Mucosa of descending colon (tissue), 3 donors: Measurements from ENCODE around the gene FOXK2. TPM values are rescaled to one million over a fixed set of nuclear protein-coding genes. Genes with fewer than 3 reads are reported as not detected.

Source experiments
- ATAC-seq: fragments of 200-7000 bp; cut with Tn5 transposase; one replicate; pipeline ENCODE4 v1.9.1; 2020; ENCODE audit warnings: mild to moderate bottlenecking, moderate library complexity
- DNase-seq, 3 donors: peaks; one replicate each; pipeline ENCODE4 v3.0.0-alpha.2; 2020
- H3K36me3 ChIP-seq: fragments of 200-600 bp; one replicate; pipeline ENCODE4 v1.8.0; 2021; ENCODE audit warnings: low read depth, mild to moderate bottlenecking
- H3K4me1 ChIP-seq: fragments of 200-600 bp; one replicate; pipeline ENCODE4 v1.8.0; 2021; ENCODE audit warnings: low read depth, mild to moderate bottlenecking
- H3K4me3 ChIP-seq: fragments of 200-600 bp; one replicate; pipeline ENCODE4 v1.8.0; 2021; ENCODE audit warnings: mild to moderate bottlenecking
- H3K9me3 ChIP-seq: fragments of 200-600 bp; one replicate; pipeline ENCODE4 v1.8.0; 2021; ENCODE audit warnings: mild to moderate bottlenecking
- CTCF ChIP-seq: fragments of 200-600 bp; IDR thresholded peaks from one replicate; pipeline ENCODE4 v1.8.0; 2022; ENCODE audit warnings: antibody characterized with exemption, mild to moderate bottlenecking
- intact Hi-C, 2 donors: fragments of 100-400 bp; cut with DNase I in 1 of 2; cut with micrococcal nuclease in 1 of 2; formaldehyde crosslinking; loops; one replicate each; pipeline versions ENCODE4 v1.11.0 to v1.11.1; 2022; cut with DNase I, micrococcal nuclease
- total RNA-seq, 3 donors: library from RNA; stranded (reverse); fragmentation: NEBNext Ultra II Directional in 2 of 3; extraction: Animal tissue kit (Norgen Biotek cat#: 25700) in 2 of 3; gene quantifications; one replicate each; pipeline versions ENCODE4 v1.2.1 to v1.2.4, GENCODE V29; 2021 to 2023
- donor health status: DM: no; HTN: no; CAD: no; lungs with moderate emphysema.
- donor health status: DM: no; HTN: no; CAD: no.
- donor health status: DM: no; HTN: yes; CAD: no.

FOXK2 gene
- total RNA-seq, 3 donors from 2014 or later: 39.7 to 62.3 (median 43.5) TPM

GRCh38 chr17:82588266-82589175 lies 69.0 kb downstream of the FOXK2 start:
- no peak for TF ChIP-seq CTCF
- Histone ChIP-seq H3K36me3 (no peaks in the 10 kb centered on the region), H3K4me3 (no peak overlapping the region), H3K4me1 (peaks cover 21% of the 10 kb centered on the region), H3K9me3 (no peaks in the 10 kb centered on the region)
- intact Hi-C loops: no loop called here
- DNase-seq (no peak), ATAC-seq (no peak)

GRCh38 chr17:82589851-82590180 lies 70.3 kb downstream of the FOXK2 start:
- no peak for DNase-seq
- ATAC-seq: no peak
- no peak for TF ChIP-seq CTCF
- no peaks in the 10 kb centered on the region for H3K9me3 ChIP-seq
- intact Hi-C loops: loop anchor here in 1 of 2 donors (10.0 kb wide), 1 partner anchor 55 kb away; the partner anchor contains the start of gene WDR45B
- no peak overlapping the region for H3K4me3 ChIP-seq
- H3K36me3 ChIP-seq: no peaks in the 10 kb centered on the region
- H3K4me1 ChIP-seq: peaks cover 33% of the 10 kb centered on the region

GRCh38 chr17:82590216-82590615 lies 70.7 kb downstream of the FOXK2 start:
- intact Hi-C loops: loop anchor here in 1 of 2 donors (10.0 kb wide), 1 partner anchor 55 kb away; the partner anchor contains the start of gene WDR45B

GRCh38 chr17:82590881-82591539 lies 71.5 kb downstream of the FOXK2 start:
- Histone ChIP-seq H3K36me3 (no peaks in the 10 kb centered on the region), H3K4me1 (peaks cover 43% of the 10 kb centered on the region), H3K9me3 (no peaks in the 10 kb centered on the region), H3K4me3 (no peak overlapping the region)
- intact Hi-C loops: loop anchor here in 1 of 2 donors (10.0 kb wide), 1 partner anchor 54 kb away; the partner anchor contains the start of gene WDR45B
- no peak for ATAC-seq
- peak in 1 of 3 donors; percentile 48 for DNase-seq
- no peak for TF ChIP-seq CTCF

More at GRCh38 chr17:82590216-82590615, 70.7 kb downstream of the FOXK2 start:
- Histone ChIP-seq H3K9me3 (no peaks in the 10 kb centered on the region), H3K36me3 (no peaks in the 10 kb centered on the region), H3K4me3 (no peak overlapping the region), H3K4me1 (peaks cover 37% of the 10 kb centered on the region)
- no peak for ATAC-seq
- TF ChIP-seq CTCF: no peak
- DNase-seq: peak in 1 of 3 donors; percentile 31

- Histone ChIP-seq H3K9me3 (no peaks in the 10 kb centered on the region), H3K36me3 (no peaks in the 10 kb centered on the region), H3K4me3 (no peak overlapping the region), H3K4me1 (peaks cover 53% of the 10 kb centered on the region)
- ATAC-seq: peak; percentile 69
- no peak for TF ChIP-seq CTCF
- peak; percentile 46 to 62 (median 62) for DNase-seq
- intact Hi-C loops: loop anchor here in 1 of 2 donors (10.0 kb wide), 1 partner anchor 52 kb away; the partner anchor contains the start of gene WDR45B
Observed at GRCh38 chr17:82592289-82592766, 72.8 kb downstream of the FOXK2 start.
